GM12864 (cell line): Measurements from ENCODE around the gene PRR30.

ENCODE experiments used
- DNase-seq: peaks from one replicate; pipeline ENCODE4 v3.0.0-alpha.2; 2011; ENCODE audit warnings: low read depth
- H3K4me3 ChIP-seq: 2 replicates; pipeline ENCODE4 v1.5.1; 2011; ENCODE audit warnings: mild to moderate bottlenecking, low read depth, low read length, control low read depth
- CTCF ChIP-seq: IDR thresholded peaks from 2 replicates; pipeline ENCODE4 v1.5.1; 2011; ENCODE audit warnings: low read depth, mild to moderate bottlenecking, moderate library complexity, low read length, control low read depth, inconsistent platforms; ENCODE audit errors: missing control alignments

The PRR30 gene

DNA sequence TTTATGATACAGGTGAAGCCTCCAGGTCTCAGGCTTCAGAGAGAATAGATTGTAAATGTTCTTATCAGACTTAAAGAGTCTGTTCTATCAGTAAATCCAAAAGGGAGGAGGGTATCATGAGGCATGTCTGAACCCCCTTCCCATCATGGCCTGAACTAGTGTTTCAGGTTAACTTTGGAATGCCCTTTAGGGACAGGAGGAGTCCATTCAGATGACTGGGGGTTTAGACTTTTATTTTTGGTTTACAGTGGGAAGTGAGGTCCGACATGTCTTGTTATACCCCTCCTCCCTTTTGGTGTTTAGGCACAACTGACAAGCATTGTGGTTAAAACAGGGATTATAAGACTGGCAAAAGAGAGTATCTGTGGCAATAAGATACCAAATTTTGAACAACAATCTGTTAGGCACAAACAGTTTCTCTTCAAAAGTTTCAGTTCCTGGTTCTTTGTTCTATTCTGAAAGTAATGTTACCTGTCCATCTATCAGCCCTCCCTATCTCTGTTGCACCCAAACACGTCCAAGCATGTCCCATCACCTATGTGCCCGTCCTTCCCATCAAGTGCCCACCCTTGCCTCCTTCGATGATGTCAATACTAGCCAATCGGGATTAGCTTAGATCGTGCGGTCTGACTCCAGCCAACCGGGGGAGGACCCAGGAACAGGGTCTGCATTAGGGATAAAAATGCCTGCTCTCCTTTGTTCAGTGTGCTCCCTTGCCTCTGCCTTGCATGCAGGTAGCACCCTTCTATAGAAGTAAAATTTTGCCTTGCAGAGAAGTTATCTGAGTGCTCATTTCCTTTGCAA, 26.0 kb upstream of the PRR30 start:
- peak; percentile 49 for DNase-seq
- no peak overlapping the region for H3K4me3 ChIP-seq
- TF ChIP-seq CTCF, result no peak

GRCh38 chr2:27162151-27163121, 23.2 kb upstream of the PRR30 start:
- H3K4me3 ChIP-seq, result no peak overlapping the region
- DNase-seq, result no peak
- no peak for TF ChIP-seq CTCF

DNA sequence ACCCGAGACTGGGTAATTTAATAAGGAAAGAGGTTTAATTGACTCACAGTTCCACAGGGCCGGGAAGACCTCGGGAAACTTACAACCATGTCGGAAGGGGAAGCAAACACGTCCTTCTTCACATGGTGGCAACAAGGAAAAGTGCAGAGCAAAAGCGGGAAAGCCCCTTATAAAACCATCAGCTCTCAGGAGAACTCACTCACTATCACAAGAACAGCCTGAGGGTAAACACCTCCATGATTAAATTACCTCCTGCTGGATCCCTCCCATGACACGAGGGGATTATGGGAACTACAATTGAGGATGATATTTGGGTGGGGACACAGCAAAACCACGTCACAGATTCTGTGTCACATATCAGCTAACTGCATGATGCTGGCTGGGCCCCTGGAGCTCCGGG, 21.0 kb upstream of the PRR30 start:
- TF ChIP-seq CTCF, result no peak
- no peak overlapping the region for H3K4me3 ChIP-seq
- DNase-seq, result no peak

GRCh38 chr2:27159271-27159670, 20.1 kb upstream of the PRR30 start:
- DNase-seq, result no peak
- no peak overlapping the region for H3K4me3 ChIP-seq
- no peak for TF ChIP-seq CTCF

DNA sequence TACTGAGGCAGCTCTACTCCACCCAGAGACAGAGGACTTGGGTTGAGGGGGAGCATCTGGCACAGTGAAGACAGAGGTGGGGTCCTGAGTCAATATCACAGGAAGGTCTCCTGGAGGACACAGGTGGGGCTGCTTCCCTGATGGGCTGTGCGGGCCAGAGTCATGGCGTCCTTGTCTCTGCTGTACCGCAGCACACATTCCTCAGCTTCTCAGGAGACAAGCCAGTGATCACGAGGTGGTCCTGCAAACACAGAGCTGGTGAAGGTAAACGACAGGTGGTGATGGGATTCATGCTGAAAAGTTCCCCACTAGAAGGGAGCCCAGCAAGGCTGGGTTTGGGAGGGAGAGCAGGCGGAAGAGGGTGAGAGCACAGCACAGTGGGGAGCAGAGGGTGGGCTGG, 19.3 kb upstream of the PRR30 start:
- no peak for DNase-seq
- no peak for TF ChIP-seq CTCF
- H3K4me3 ChIP-seq, result no peak overlapping the region

DNA sequence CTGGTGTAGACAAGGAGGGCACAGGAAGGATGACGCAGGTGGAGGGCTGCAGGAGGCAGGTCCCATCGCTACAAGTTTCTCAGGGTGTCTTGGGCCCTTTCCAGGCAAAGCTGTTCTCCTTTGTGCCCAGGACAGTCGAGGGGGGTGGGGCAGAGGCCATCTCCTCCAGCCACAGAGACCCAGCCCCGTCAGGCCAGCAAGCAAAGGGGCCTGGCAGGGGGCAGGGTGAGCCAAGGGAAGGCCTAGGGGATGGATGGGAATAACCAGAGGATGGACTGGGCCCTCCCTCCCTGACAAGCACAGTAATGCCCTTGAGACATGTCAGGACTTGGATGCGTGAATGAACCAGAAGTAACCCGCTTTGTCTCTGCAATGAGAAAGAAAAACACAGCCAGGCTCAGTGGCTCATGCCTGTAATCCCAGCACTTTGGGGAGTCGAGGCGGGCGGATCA, 15.9 kb upstream of the PRR30 start:
- no peak for DNase-seq
- TF ChIP-seq CTCF, result no peak
- H3K4me3 ChIP-seq, result no peak overlapping the region
